Thymus (tissue), 11 donors: ENCODE measurements around the gene PACS2. TPM values are rescaled to one million over a fixed set of nuclear protein-coding genes. Genes with fewer than 3 reads are reported as not detected.

ENCODE experiments used
- DNase-seq, 9 donors: peaks; one replicate each; pipeline ENCODE4 v3.0.0-alpha.2; 2013; ENCODE audit warnings: low spot score in 9 of 9, low read depth in 6 of 9, missing footprints in 1 of 9
- H3K27ac ChIP-seq, 2 donors: one replicate each; pipeline ENCODE4 v1.5.1; 2013; ENCODE audit warnings: control low read depth in 1 of 2, low read depth in 1 of 2, low read length in 1 of 2, mild to moderate bottlenecking in 1 of 2, moderate library complexity in 1 of 2
- H3K27me3 ChIP-seq, 2 donors: one replicate each; pipeline ENCODE4 v1.5.1; 2013; ENCODE audit warnings: low read length in 1 of 2; ENCODE audit not compliant: control insufficient read depth in 2 of 2, insufficient read depth in 1 of 2
- H3K36me3 ChIP-seq, 2 donors: one replicate each; pipeline ENCODE4 v1.5.1; 2013; ENCODE audit warnings: low read length in 1 of 2, mild to moderate bottlenecking in 1 of 2, moderate library complexity in 1 of 2; ENCODE audit not compliant: control insufficient read depth in 2 of 2, insufficient read depth in 2 of 2
- H3K4me1 ChIP-seq, 2 donors: one replicate each; pipeline ENCODE4 v1.5.1; 2013; ENCODE audit warnings: low read length in 2 of 2; ENCODE audit not compliant: control insufficient read depth in 2 of 2, insufficient read depth in 2 of 2
- H3K4me3 ChIP-seq, 2 donors: one replicate each; pipeline ENCODE4 v1.5.1; 2013; ENCODE audit warnings: low read length in 2 of 2, control low read depth in 1 of 2, mild to moderate bottlenecking in 1 of 2
- H3K9me3 ChIP-seq, 2 donors: one replicate each; pipeline ENCODE4 v1.5.1; 2013; ENCODE audit warnings: low read length in 1 of 2, mild to moderate bottlenecking in 1 of 2; ENCODE audit not compliant: control insufficient read depth in 2 of 2, insufficient read depth in 1 of 2
- WGBS: extraction: QIAGEN DNeasy Blood & Tissue Kit; methylation state at CpG from one replicate; pipeline ENCODE4 v1.1.7; 2013; 5-methylcytosine and 5-hydroxymethylcytosine counted together
- polyA plus RNA-seq: library from polyadenylated mRNA; stranded (reverse); fragments of 200-250 nt; gene quantifications from one replicate; pipeline ENCODE4 v1.2.3, GENCODE V29; 2013
- total RNA-seq: library from RNA; stranded (reverse); fragments of 120-200 nt; gene quantifications from one replicate; pipeline ENCODE4 v1.2.4, GENCODE V29; 2013
- donor health status: healthy.

The PACS2 gene
- total and polyA plus RNA-seq, 2 donors, result 20.5 to 64.6 TPM

- no peaks in the 10 kb centered on the region for H3K36me3 ChIP-seq
- H3K27ac ChIP-seq, result no peak overlapping the region
- H3K4me3 ChIP-seq, result no peak overlapping the region
- 94% methylated on average over 10 of the region's 10 CpGs for WGBS
- H3K27me3 ChIP-seq, result peaks cover 6 to 20% of the 10 kb centered on the region in 2 donors
- H3K9me3 ChIP-seq, result no peaks in the 10 kb centered on the region
- no peak for DNase-seq
- peaks cover 7 to 31% of the 10 kb centered on the region in 2 donors for H3K4me1 ChIP-seq
Observed at GRCh38 chr14:105316577-105316941, 2.0 kb downstream of the PACS2 start.

- Histone ChIP-seq H3K36me3 (no peaks in the 10 kb centered on the region), H3K27me3 (peaks cover 6 to 20% of the 10 kb centered on the region in 2 donors), H3K4me3 (no peak overlapping the region), H3K27ac (no peak overlapping the region), H3K9me3 (no peaks in the 10 kb centered on the region), H3K4me1 (peaks cover 7 to 31% of the 10 kb centered on the region in 2 donors)
- 81% methylated on average over 18 of the region's 18 CpGs for WGBS
- DNase-seq, result no peak
Observed at GRCh38 chr14:105316968-105317510, 2.5 kb downstream of the PACS2 start.

- Histone ChIP-seq H3K4me1 (peaks cover 7 to 31% of the 10 kb centered on the region in 2 donors), H3K36me3 (no peaks in the 10 kb centered on the region), H3K9me3 (no peaks in the 10 kb centered on the region), H3K4me3 (no peak overlapping the region), H3K27ac (no peak overlapping the region), H3K27me3 (peaks cover 6 to 20% of the 10 kb centered on the region in 2 donors)
- WGBS, result 88% methylated on average over 11 of the region's 11 CpGs
- DNase-seq, result no peak
Observed at GRCh38 chr14:105317546-105317945, 3.0 kb downstream of the PACS2 start.

- WGBS, result 97% methylated on average over 27 of the region's 27 CpGs
Observed at GRCh38 chr14:105322791-105323556, 8.4 kb downstream of the PACS2 start.

GRCh38 chr14:105323663-105324062 lies 9.1 kb downstream of the PACS2 start:
- H3K4me1 ChIP-seq, result no peaks in the 10 kb centered on the region

More at GRCh38 chr14:105322791-105323556, 8.4 kb downstream of the PACS2 start:
- Histone ChIP-seq H3K27me3 (no peaks in the 10 kb centered on the region), H3K36me3 (peaks cover 0 to 3% of the 10 kb centered on the region in 2 donors), H3K9me3 (no peaks in the 10 kb centered on the region), H3K4me1 (no peaks in the 10 kb centered on the region), H3K4me3 (no peak overlapping the region), H3K27ac (no peak overlapping the region)
- no peak for DNase-seq

GRCh38 chr14:105324080-105324778 lies 9.7 kb downstream of the PACS2 start:
- Histone ChIP-seq H3K27ac (no peak overlapping the region), H3K9me3 (no peaks in the 10 kb centered on the region), H3K36me3 (peaks cover 0 to 3% of the 10 kb centered on the region in 2 donors), H3K4me3 (no peak overlapping the region), H3K4me1 (no peaks in the 10 kb centered on the region), H3K27me3 (no peaks in the 10 kb centered on the region)
- WGBS, result 98% methylated on average over 30 of the region's 30 CpGs
- no peak for DNase-seq

More at GRCh38 chr14:105323663-105324062, 9.1 kb downstream of the PACS2 start:
- Histone ChIP-seq H3K27me3 (no peaks in the 10 kb centered on the region), H3K4me3 (no peak overlapping the region), H3K9me3 (no peaks in the 10 kb centered on the region), H3K36me3 (peaks cover 0 to 3% of the 10 kb centered on the region in 2 donors), H3K27ac (no peak overlapping the region)
- WGBS, result 98% methylated on average over 13 of the region's 13 CpGs
- no peak for DNase-seq

GRCh38 chr14:105324871-105325270 lies 10.3 kb downstream of the PACS2 start:
- no peaks in the 10 kb centered on the region for H3K4me1 ChIP-seq
- no peak overlapping the region for H3K27ac ChIP-seq
- WGBS, result 97% methylated on average over 12 of the region's 12 CpGs
- H3K4me3 ChIP-seq, result no peak overlapping the region
- DNase-seq, result no peak
- H3K27me3 ChIP-seq, result no peaks in the 10 kb centered on the region
- no peaks in the 10 kb centered on the region for H3K9me3 ChIP-seq
- peaks cover 0 to 3% of the 10 kb centered on the region in 2 donors for H3K36me3 ChIP-seq

GRCh38 chr14:105325303-105325702 lies 10.8 kb downstream of the PACS2 start:
- H3K9me3 ChIP-seq, result peaks cover 0 to 2% of the 10 kb centered on the region in 2 donors
- DNase-seq, result no peak
- no peaks in the 10 kb centered on the region for H3K27me3 ChIP-seq
- peaks cover 0 to 2% of the 10 kb centered on the region in 2 donors for H3K4me1 ChIP-seq
- peaks cover 0 to 3% of the 10 kb centered on the region in 2 donors for H3K36me3 ChIP-seq
- WGBS, result 98% methylated on average over 9 of the region's 9 CpGs
- H3K4me3 ChIP-seq, result no peak overlapping the region
- no peak overlapping the region for H3K27ac ChIP-seq
